Hematopoietic multipotent progenitor cell treated with erythropoietin and hydrocortisone succinate and interleukin-3 and kit ligand, for 17 days (in vitro differentiated cells): Measurements from ENCODE around the gene SOCS7.

ENCODE experiments used
- DNase-seq: peaks from one replicate; pipeline ENCODE4 v3.0.0-alpha.2; 2015; ENCODE audit warnings: low spot score

SOCS7 gene

GRCh38 chr17:38336838-38337237, 14.8 kb upstream of the SOCS7 start:
- DNase-seq, result no peak

GRCh38 chr17:38338053-38338452, 13.6 kb upstream of the SOCS7 start:
- DNase-seq, result no peak

- no peak for DNase-seq
Observed at GRCh38 chr17:38338535-38338934, 13.1 kb upstream of the SOCS7 start.

- no peak for DNase-seq
Observed at GRCh38 chr17:38339891-38340290, 11.8 kb upstream of the SOCS7 start.

DNA sequence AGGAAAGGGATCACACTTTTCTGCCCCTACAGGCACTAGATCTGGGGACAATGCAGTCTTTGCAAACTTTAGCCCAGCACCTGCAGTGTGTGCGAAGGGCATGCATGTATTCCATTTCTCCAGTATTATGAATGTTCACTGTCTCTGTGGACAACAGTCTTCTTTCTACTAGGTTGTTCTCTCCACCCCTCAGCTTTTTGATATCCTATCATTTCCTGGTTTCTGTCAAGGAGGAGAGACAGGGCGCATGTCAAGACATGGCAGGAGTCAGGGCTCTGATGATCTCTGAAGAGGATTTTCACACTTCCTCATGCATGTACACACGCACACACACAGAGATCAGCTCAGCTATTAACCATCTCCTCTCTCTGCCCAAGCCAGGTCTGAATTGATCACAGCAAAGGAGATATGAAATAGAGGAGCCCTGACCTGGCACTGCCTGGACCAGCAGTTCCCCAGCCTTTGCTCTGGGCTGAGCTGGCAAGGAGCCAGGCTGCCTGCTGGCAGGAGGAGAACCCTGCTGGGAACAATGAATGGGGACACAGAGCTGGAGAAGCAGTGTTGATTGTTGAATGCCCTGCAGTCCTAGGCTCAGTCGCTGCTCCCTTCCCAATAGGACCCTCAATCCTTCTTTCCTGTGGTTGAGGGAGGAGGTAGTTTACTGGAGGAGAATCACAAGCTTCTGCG, 10.5 kb upstream of the SOCS7 start:
- DNase-seq, result no peak

GRCh38 chr17:38342886-38343607, 8.6 kb upstream of the SOCS7 start:
- DNase-seq, result no peak

GRCh38 chr17:38343608-38344419, 7.8 kb upstream of the SOCS7 start, which contains the start of gene GPR179:
Gene GPR179 (minus strand): TSS chr17:38343956. CDS start chr17:38343789, 167 bp downstream.
- DNase-seq, result no peak

DNA sequence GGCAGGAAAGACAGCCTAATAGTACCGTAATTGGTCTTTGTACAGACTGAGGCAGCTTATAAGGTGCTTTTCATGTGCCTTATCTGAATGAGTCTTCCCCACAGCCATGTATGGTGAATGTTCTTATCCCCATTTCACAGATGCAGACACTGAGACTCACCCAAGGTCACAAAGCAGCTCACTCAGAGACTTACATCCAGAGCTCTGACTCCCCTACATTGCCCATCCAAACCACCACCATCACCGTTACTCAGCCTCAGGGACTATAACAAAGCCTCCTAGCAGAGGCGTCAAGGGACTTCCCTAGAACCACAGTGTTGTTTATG, 7.3 kb upstream of the SOCS7 start:
- DNase-seq, result no peak

DNA sequence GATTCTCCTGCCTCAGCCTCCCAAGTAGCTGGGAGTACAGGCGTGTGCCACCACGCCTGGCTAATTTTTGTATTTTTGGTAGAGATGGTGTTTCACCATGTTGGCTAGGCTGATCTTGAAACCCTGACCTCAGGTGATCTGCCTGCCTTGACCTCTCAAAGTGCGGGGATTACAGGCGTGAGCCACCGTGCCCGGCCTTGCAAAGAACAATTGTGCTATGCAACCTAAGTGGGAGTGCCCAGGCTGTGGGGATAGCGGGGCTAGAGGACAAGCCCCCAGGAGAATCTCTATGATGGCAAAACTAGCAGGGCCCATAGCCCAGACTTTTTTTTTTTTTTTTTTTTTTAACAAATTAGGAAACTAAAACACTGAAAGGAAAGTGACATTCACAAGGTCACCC, 5.9 kb upstream of the SOCS7 start:
- no peak for DNase-seq

- peak; percentile 86 for DNase-seq
Observed at GRCh38 chr17:38349097-38349730, 2.4 kb upstream of the SOCS7 start.

DNA sequence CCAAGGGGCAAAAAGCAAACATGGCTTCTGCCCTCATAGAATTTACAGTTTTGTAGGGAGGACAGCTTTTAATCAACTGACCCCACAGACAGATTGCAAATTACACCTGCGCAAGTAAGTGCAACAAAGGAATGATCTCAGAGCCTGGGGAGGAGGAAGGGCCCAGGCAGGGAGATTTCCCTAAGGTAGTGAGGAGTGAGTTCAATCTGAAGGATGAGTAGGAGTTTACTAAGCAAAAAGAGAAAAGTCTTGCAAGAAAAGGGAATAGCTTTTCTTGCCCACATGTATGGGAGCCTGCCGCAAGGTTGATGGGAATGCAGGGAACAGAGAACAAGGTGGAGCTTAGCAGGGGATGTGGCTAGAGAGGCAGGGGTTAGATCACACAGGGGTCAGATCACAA, 1.6 kb upstream of the SOCS7 start:
- no peak for DNase-seq

DNA sequence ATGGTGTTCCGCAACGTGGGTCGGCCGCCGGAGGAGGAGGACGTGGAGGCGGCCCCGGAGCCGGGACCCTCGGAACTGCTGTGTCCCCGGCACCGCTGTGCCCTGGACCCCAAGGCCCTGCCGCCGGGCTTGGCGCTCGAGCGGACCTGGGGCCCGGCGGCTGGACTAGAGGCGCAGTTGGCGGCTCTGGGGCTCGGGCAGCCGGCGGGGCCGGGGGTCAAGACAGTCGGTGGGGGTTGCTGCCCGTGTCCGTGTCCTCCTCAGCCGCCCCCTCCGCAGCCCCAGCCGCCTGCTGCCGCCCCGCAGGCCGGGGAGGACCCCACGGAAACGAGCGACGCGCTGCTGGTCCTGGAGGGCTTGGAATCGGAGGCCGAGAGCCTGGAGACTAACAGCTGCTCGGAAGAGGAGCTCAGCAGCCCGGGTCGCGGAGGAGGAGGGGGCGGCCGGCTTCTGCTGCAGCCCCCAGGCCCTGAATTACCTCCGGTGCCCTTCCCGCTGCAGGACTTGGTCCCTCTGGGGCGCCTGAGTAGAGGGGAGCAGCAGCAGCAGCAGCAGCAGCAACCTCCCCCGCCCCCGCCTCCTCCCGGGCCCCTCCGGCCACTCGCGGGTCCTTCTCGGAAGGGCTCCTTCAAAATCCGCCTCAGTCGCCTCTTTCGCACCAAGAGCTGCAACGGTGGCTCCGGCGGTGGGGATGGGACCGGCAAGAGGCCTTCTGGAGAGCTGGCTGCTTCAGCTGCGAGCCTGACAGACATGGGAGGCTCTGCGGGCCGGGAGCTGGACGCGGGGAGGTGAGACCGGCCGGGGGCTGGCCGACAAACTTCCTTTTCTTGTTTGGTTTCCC, 821 bp downstream of the SOCS7 start:
- no peak for DNase-seq

- no peak for DNase-seq
Observed at GRCh38 chr17:38353086-38353604, 1.5 kb downstream of the SOCS7 start.

- DNase-seq, result no peak
Observed at GRCh38 chr17:38353668-38354067, 2.0 kb downstream of the SOCS7 start.

DNA sequence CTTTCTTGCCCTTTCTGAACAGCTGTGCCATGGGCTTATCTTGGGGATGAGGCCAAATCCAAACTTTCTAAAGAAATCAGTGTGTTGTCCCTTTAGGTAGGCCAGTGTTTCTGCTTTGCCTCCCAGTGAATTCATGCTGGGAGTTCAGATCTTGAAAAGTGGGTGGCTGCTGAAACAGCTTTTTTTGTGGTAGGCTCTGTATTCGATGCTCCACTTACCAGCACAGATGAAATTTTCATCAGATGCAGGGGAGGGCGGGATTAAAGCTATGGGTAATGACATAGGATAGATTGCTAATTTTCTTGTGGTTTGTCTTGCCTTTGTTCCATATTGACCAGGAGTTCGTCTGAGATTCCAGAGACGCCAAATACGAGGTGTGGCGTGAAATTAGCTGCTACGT, 2.8 kb downstream of the SOCS7 start:
- DNase-seq, result no peak

- DNase-seq, result no peak
Observed at GRCh38 chr17:38355251-38355650, 3.6 kb downstream of the SOCS7 start.

DNA sequence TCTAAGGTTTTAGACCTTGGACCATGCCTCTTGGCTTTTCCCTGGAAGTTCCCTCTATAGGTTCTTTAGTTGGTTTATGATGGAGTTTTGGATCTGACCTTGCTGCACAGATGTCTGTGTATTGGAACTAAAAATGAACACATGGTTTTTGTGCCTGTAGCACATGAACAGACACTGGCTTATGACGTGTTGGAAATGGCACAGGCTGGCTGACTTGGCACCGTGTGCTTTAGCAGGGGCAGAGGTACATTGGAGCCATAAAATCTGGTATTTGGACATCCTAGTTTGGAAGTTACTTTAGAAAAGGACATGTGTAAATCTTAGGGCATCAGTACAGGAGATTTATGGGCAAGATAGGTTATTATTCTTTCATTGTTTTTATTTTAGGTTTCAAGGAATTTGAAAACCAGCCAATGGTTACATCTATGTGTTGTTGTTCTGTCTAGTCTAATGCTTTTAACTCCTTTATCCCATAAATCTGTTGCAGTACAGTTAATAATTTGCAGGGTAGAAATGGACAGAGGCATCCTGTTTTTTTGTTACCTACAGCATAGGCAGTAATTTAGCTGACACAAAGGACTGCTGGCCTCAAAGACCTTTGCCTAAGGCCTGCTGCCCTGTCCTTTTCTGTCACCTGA, 6.0 kb downstream of the SOCS7 start:
- no peak for DNase-seq

- DNase-seq, result no peak
Observed at GRCh38 chr17:38358586-38359513, 7.2 kb downstream of the SOCS7 start.

GRCh38 chr17:38361694-38362465, 10.2 kb downstream of the SOCS7 start:
- DNase-seq, result no peak
